DMS 273 treated with DMSO at 0.1 percent for 48 hours (cell line): ENCODE data around the gene GRM5.

Experiments
- DNase-seq: peaks from one replicate; lab custom pipeline; 2025; lab: John Stamatoyannopoulos, UW

GRM5 gene

DNA sequence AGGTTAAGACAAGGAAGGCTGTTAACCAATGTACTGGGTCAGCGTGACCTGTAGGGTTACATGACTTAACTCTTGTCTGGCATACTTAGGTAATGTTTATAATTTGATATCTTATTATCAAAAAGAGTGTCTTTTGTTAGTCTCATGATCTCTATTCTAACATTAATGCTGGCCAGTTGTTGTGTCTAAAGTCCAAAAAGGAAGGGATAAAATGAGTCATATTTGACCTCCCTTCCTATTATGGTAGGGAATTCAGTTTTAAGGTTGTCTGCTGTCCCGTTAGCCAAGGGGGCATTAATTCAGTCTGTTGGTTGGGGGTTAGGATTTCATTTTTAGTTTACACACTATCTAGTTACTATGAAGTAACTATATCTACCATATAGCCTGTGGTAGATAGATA, 364.0 kb downstream of the GRM5 start:
- DNase-seq = no peak

DNA sequence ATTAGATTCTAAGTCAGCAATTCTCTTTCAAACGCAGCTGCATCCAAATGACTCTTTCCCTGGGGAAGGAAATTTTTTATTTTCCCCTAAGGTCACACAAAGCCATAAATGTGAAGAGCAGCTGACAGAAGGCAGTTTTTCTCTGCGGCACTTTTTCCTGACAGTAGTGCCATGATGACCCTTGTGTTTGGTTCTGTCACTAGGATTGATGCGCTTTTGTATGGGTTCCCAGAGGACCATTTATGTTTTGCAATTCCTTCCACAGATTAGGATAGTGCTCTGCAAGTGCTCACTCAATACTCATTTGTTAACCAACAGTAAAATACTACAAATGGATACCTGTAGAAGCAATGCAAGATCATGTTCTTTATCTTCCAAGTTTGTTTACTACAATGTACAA, 368.6 kb downstream of the GRM5 start:
- DNase-seq = no peak

- DNase-seq = no peak
These were observed 369.9 kb downstream of the GRM5 start for GRCh38 chr11:88695689-88696414.

DNA sequence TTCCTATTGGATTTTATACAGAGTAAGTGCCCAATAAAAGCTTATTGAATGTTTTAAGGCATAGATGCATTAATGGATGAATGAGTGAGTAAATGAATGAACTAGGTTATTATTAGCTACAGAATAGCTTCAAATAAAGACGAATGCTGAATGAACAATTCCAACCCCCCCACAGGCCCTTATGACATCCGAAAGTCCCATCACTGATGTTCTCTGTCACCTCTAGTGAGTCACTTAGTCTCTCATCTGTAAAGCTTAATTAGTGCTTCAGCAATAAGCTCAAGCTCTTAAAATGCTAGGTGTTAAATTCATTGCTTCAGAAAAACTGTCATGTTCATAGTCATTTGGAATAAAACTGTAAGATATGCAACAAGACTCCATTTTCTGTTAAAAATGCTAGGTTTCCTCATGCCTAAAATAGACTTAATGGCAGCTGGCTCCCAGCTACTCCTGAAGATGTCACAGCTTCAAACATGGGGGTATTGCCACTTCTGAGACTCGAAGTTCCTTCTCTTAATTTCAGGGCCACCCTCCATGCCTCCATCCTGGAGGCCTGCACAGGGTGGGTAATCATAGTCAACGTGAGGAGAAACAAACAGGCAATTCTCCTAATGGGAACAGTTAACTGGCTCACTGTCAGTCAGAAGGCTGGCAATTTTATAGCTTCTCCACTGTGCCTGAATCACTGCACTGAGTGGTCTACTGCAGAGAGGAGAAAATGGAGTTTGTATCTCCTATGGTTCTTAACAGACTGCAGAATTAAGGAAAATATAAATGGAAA, 373.3 kb downstream of the GRM5 start:
- DNase-seq = no peak

DNA sequence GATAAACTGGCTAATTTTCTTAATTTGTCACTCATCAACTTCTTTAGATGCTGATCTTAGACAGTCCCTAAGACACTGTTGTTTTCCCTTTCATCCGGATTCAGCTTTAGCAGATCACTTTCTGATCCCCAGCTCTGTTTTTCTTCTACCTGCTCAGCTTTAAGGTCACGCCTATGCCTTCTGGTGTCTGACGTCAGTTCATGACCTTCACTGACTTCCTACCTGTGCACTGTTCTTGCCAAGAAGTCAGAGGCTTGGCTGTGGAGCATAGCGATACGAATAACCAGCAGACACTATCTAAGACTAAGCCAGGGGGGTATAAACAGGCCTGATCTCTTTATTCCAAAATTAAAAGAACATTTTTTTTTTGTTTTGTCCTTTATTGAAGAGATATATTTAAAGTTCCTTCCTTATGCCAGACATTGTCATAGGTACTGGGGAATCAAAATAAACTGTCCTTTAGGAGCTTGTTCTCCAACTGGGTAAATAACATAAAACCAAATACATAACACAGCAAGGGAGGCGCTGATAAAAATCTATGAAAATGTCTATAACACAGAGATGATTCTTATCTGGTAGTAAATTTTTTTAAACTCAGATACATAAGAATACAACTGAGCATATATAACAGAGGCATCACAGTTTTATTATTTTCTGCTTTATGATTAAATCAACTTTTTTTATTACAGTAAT, 376.1 kb downstream of the GRM5 start:
- DNase-seq = no peak

DNA sequence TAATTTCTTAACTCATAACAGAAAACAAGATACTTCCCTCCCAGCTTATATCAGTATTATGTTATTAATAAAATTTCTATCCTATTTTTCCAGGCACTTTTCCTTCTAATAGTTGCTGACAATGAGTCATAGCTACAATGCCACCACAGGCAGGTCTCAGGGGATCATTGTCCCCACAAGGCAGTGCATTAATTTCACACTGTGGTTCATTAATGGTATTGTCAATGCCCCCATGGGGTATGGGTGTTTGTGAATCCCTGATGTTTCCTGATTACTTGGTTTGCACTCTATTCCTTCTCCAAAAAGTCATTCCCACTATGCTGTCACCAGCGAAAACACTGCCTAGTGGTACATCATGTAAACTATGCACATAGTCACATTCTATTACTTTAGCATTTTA, 382.8 kb downstream of the GRM5 start:
- DNase-seq = no peak

- DNase-seq = no peak
These were observed 385.0 kb downstream of the GRM5 start for GRCh38 chr11:88680806-88681205.

GRCh38 chr11:88666364-88666763, 399.4 kb downstream of the GRM5 start:
- DNase-seq = no peak

DNA sequence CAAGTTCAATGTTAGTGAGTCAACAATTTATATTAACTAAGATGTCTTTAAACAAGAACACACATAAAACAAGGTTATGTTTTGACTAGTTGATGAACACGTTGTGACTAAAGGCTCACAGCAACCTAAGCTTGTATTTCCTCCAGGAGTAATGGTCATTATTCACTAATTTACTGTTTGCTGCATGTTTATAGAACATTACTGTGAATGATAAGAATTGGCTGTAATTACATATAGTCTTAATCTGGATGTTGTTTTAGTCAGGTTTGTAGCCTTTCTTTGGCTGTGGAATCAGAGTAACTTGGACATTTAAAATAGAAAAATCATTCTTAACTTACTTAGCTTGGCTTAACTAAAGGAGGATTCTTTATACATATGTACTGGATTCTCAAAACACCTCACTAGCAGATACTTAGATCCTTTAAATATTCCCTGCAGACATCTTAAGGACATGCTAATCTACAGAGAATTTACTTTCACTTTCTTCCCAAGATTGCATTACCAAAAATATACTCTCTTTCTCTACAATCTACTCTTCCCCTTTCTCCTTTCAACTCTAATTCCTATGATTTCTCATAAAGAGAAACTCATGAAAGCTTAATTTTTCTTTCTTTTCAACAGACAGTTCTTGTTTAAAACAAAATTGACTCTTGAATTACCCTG, 408.6 kb downstream of the GRM5 start:
- no peak for DNase-seq

DNA sequence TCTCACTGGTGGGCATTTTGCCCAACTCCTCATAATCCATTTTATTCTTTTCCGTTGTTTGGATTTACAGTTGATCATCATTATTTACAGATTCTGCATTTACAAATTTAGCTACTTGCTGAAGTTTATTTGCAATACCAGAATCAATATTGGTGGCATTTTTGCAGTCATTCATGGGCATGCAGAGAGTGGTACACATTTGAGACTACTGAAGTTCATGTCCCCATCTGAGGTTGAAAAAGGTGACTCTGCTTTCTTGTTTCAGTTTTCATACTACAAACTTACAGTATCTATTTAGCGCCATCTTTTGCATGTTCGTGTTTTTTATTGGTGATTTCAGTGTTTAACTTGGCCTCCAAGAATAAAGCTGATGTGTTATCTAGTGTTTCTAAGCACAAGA, 409.5 kb downstream of the GRM5 start:
- no peak for DNase-seq

GRCh38 chr11:88655656-88656055, 410.1 kb downstream of the GRM5 start:
- no peak for DNase-seq

- no peak for DNase-seq
These were observed 410.6 kb downstream of the GRM5 start for GRCh38 chr11:88655196-88655595.

DNA sequence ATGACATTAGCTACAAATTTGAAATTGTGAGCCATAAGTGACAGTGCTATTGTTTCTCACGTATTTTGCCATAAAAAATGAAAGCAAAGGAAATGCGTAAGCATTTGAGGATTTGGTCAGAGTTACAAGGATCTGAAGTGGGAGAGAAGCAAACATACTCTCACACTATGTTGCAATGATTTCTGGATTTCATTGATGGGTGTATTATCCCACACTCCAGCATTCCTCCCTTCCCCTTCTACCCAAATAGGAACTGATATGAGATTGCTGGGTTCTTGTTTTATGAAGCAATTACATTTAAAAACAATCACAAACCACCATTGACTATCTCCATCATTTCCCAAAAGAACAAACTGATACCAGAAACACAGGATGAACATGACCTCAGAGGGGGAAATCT, 414.2 kb downstream of the GRM5 start:
- DNase-seq = no peak

- DNase-seq = no peak
These were observed 421.1 kb downstream of the GRM5 start for GRCh38 chr11:88644724-88645123.

GRCh38 chr11:88632163-88632562, 433.6 kb downstream of the GRM5 start:
- DNase-seq = no peak

- no peak for DNase-seq
These were observed 434.3 kb downstream of the GRM5 start for GRCh38 chr11:88631497-88631896.

- no peak for DNase-seq
These were observed 436.3 kb downstream of the GRM5 start for GRCh38 chr11:88629496-88629895.

DNA sequence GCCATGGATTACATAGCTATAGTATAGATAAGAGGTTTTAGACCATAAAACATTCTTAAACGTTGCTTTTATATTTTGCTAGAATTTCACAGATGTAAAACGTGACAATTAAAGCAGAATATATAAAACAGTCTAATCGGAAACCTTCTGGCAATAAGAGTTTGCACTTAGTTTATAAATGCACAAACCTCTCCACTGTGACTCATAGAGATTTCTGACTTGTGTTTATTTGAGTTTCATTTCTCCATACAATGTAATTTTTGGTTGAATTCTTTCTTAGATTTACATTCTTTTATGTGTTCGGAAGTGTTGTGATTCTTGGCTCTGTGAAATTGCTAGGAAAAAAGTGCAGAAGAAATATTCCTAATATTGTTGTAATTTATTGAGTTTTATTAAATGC, 439.6 kb downstream of the GRM5 start:
- DNase-seq = no peak

GRCh38 chr11:88623531-88623930, 442.3 kb downstream of the GRM5 start:
- no peak for DNase-seq

DNA sequence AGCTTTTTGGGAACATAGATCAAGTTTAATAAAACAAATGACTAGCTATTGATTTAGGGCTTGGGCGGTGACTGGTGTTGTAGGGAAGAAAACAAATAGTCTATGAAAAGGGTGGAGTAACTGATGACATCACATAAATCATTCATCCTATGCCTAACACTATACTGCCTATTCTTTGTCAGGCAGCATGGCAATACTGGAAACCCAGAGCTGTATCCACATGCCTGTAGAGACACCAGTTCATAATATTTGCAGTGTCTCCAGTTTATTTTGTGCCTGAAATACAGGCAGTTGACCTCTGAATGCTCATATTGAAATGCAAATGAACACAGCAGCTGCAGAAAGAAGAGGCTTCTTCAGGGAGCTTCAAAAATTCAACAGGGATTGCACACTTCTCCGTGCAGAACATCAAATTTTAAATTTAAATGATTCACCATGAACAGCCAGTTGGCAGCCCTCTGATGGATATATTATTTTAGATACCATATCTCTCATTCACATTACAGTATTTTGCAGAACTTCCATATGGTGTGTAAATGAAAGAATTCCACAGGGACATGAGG, 445.1 kb downstream of the GRM5 start:
- DNase-seq = no peak

DNA sequence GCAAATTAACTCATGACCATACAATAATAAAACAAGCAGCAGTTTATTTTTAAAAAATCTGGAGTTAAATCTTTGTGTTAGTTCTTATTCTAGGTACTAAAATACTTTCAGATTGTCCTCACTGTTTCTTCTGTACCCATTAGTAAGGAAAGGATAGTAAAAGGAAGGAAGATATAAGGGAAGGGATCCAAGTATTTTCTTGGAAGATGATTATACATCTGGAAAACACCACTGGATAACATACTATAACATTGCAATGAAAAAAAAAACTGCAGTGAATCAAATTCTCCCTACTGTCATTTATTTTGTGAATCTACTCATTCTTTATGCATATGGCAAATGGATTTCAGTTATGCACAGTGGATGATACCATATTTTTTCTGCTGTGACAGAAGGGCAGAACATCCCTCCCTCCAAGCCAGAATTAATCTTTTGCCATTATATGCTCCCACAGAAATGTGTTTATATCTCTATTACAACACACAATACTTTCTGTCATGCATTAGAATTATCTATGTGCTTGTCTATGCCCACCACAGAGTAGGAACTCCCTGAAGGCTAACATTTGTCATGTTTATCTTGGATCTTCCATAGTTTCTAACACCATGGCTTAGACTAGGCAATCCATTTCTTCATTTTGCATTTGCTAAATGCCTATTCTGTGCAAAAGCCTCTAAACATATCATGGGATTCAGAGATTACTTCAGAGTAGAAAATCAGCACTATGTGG, 446.0 kb downstream of the GRM5 start:
- DNase-seq = no peak

GRCh38 chr11:88619071-88619425, 446.7 kb downstream of the GRM5 start:
- DNase-seq = no peak
